ENCODE data around the gene TBX1.

DNA sequence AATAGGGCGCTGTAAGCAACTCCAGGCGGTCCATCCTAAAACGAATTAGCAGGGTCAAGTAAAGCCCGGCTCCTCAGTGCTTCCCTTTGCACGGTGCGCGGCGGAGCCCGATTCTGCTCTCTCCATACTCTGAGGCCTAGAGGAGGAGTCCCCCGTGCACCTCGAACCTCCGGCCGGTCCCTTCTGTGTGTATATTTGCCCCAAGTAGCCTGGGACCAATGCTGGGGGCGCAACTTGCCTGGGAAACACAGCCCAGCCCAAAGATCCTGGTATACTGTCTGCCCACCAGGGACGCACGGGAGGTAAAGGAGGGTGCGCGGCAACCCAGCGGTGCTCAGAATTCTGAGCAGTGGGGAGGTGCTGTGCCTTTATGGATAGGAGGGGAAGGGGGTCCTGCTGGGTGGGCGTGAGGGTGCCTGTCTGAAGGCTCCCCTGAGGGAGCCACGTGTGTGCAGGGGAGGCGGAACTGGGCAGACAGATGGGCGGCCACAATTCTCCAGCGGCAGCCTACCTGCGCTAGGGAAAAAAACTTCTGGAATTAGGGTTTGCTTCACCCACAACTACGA, 4.8 kb upstream of the TBX1 start:
- TF ChIP-seq ZEB1 (IDR thresholded peaks at IDR 0.05; ENCODE audit: insufficient replicate concordance, low read depth) (no peak), POLR2AphosphoS2 (IDR thresholded peaks at IDR 0.05; ENCODE audit: low read depth, low read length) (no peak)
